Astrocyte (in vitro differentiated cells and primary cell): Measurements from ENCODE around the gene OR6P1.

Experiments used
- CTCF ChIP-seq: IDR thresholded peaks from 2 replicates; pipeline ENCODE4 v1.5.1; 2011; ENCODE audit warnings: low read depth, mild to moderate bottlenecking, inconsistent platforms, low read length, moderate library complexity; ENCODE audit not compliant: insufficient read depth
- EZH2 ChIP-seq: IDR thresholded peaks from 2 replicates; pipeline ENCODE4 v1.6.1; 2012; ENCODE audit warnings: mild to moderate bottlenecking, low read length, inconsistent platforms; ENCODE audit not compliant: insufficient read depth

GRCh38 chr1:158583962-158584361, 13.6 kb upstream of the OR6P1 start:
- TF ChIP-seq CTCF: no peak
- no peak for TF ChIP-seq EZH2
